Measurements from ENCODE around the gene PNMA6E.

- TF ChIP-seq POLR2AphosphoS5 (IDR thresholded peaks at IDR 0.05; ENCODE audit: low read depth, low read length) (no peak), TAF1 (IDR thresholded peaks at IDR 0.05; ENCODE audit: borderline replicate concordance, low read depth, low read length) (no peak), POLR2A (IDR thresholded peaks at IDR 0.05; ENCODE audit: low read depth, low read length) (no peak)
Observed at GRCh38 chrX:153379971-153380581, 21.1 kb downstream of the PNMA6E start.
